OCI-LY3 (cell line): ENCODE measurements around the gene RHPN2.
A peak's percentile ranks its signal among the peaks of the same experiment; 100 is the strongest.

ENCODE experiments used
- EZH2phosphoT487 ChIP-seq: fragments of 200-600 bp; shearing (Covaris generic); IDR thresholded peaks from 2 replicates; pipeline ENCODE4 v1.6.1; 2018; ENCODE audit warnings: antibody characterized with exemption, mixed run types, low read depth
- TF ChIP-seq, protein P1 (sequence below): fragments of 200-600, 300-600 bp; sonication (generic); IDR thresholded peaks from 2 replicates; pipeline ENCODE4 v1.5.1; 2014; ENCODE audit warnings: antibody characterized with exemption, low read length, low read depth

DNA sequence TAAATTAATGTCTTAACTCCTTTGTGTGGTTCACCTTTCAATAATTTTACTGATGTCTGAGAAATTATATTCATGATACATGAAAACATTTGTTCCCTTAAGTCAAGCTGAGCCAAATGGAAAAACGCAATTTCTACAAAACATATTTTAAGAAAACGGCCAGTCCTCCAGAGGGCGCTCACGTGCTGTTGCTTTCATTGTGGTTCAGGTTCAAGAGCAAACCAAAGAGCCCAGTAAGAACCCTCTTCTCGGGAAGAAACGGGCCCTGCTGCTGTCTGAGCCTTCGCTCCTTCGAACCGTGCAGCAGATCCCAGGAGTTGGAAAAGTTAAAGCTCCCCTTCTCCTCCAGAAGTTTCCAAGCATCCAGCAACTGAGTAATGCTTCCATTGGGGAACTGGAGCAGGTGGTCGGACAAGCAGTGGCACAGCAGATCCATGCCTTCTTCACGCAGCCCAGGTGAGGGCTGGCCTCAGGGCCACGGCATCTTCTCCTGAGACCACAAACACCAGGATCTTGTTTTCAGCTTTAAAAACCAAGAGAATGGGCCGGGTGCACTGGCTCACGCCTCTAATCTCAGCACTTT, 88.4 kb downstream of the RHPN2 start:
- TF ChIP-seq, protein P1, sequence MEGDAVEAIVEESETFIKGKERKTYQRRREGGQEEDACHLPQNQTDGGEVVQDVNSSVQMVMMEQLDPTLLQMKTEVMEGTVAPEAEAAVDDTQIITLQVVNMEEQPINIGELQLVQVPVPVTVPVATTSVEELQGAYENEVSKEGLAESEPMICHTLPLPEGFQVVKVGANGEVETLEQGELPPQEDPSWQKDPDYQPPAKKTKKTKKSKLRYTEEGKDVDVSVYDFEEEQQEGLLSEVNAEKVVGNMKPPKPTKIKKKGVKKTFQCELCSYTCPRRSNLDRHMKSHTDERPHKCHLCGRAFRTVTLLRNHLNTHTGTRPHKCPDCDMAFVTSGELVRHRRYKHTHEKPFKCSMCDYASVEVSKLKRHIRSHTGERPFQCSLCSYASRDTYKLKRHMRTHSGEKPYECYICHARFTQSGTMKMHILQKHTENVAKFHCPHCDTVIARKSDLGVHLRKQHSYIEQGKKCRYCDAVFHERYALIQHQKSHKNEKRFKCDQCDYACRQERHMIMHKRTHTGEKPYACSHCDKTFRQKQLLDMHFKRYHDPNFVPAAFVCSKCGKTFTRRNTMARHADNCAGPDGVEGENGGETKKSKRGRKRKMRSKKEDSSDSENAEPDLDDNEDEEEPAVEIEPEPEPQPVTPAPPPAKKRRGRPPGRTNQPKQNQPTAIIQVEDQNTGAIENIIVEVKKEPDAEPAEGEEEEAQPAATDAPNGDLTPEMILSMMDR, result peak; percentile 84
- no peak for TF ChIP-seq EZH2phosphoT487
